ENCODE data around the gene ROR2.

ROR2 gene

GRCh38 chr9:91770229-91770628, 179.8 kb downstream of the ROR2 start:
- Histone ChIP-seq H3K79me2 (ENCODE audit: insufficient read depth, low read depth) (no peaks in the 10 kb centered on the region), H3K4me2 (no peak overlapping the region), H3K36me3 (ENCODE audit: insufficient read depth) (no peaks in the 10 kb centered on the region), H3K27me3 (ENCODE audit: insufficient read depth, low read depth) (no peaks in the 10 kb centered on the region), H4K20me1 (ENCODE audit: insufficient read depth) (no peaks in the 10 kb centered on the region), H3K4me1 (ENCODE audit: low read depth, poor library complexity, severe bottlenecking) (peaks cover under 1% of the 10 kb centered on the region), H2AFZ (ENCODE audit: low read depth) (no peak overlapping the region), H3K9ac (no peak overlapping the region), H3K4me3 (IDR thresholded peaks at IDR 0.05; ENCODE audit: insufficient read depth, low read depth, low read length) (no peak overlapping the region), H3K27ac (no peak overlapping the region)
- no peak for TF ChIP-seq CTCF (conservative IDR thresholded peaks at IDR 0.05; ENCODE audit: low read depth, low read length)

DNA sequence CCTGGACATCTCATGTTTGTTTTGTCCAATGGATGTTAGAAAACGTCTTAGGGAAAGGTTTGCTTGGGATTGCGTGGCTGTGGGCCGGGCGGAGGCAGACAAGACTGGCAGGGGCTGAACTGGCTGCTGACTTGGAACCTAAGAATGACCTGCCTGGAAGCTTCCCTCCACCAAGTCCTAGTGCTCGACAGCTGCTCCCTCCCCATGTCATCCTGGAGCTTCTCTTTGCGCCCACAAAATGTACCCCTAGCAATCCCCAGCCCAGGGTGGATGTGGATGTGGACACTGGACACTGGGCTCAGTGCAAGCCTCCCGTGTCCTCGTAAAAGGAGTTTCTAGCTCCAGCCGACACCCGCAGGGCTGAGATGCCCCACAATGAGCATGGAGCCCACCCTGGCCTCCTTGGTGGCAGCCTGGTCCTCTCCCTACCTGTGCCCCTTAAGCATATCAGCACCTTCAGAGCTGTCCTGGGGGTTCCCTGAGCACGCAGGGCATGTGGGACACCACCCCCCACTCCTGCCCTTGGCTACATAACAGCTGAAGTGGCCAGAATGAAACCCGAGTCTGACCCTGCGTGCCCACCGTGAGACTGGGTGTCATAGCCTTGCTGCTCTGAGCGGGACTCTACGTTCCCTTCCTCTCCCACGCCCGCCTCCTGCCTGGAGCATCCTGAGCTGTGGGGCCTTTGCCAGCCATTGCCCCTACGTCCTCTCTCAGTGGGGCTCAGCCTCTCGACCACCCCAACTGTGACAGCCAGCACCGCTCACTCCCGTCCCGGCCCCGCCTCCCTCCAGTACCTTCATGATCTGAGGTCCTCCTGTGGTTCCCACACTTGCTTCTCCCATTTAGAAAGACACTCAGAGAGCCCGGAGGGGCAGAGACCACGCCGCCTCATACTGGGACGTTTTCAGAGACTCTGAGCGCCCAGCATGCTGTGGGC, 180.8 kb downstream of the ROR2 start:
- H3K79me2 ChIP-seq (ENCODE audit: insufficient read depth, low read depth): no peaks in the 10 kb centered on the region
- H2AFZ ChIP-seq (ENCODE audit: low read depth): no peak overlapping the region
- H3K4me2 ChIP-seq: no peak overlapping the region
- no peaks in the 10 kb centered on the region for H3K4me1 ChIP-seq (ENCODE audit: low read depth, poor library complexity, severe bottlenecking)
- H4K20me1 ChIP-seq (ENCODE audit: insufficient read depth): no peaks in the 10 kb centered on the region
- TF ChIP-seq CTCF (conservative IDR thresholded peaks at IDR 0.05; ENCODE audit: low read depth, low read length): no peak
- no peak overlapping the region for H3K4me3 ChIP-seq (IDR thresholded peaks at IDR 0.05; ENCODE audit: insufficient read depth, low read depth, low read length)
- no peak overlapping the region for H3K27ac ChIP-seq
- H3K9ac ChIP-seq: no peak overlapping the region
- H3K27me3 ChIP-seq (ENCODE audit: insufficient read depth, low read depth): no peaks in the 10 kb centered on the region
- no peaks in the 10 kb centered on the region for H3K36me3 ChIP-seq (ENCODE audit: insufficient read depth)

GRCh38 chr9:91768507-91768906, 181.5 kb downstream of the ROR2 start:
- Histone ChIP-seq H4K20me1 (ENCODE audit: insufficient read depth) (no peaks in the 10 kb centered on the region), H3K4me1 (ENCODE audit: low read depth, poor library complexity, severe bottlenecking) (no peaks in the 10 kb centered on the region), H3K79me2 (ENCODE audit: insufficient read depth, low read depth) (no peaks in the 10 kb centered on the region), H3K4me2 (no peak overlapping the region), H2AFZ (ENCODE audit: low read depth) (no peak overlapping the region), H3K9ac (no peak overlapping the region), H3K27me3 (ENCODE audit: insufficient read depth, low read depth) (no peaks in the 10 kb centered on the region), H3K4me3 (IDR thresholded peaks at IDR 0.05; ENCODE audit: insufficient read depth, low read depth, low read length) (no peak overlapping the region), H3K27ac (no peak overlapping the region), H3K36me3 (ENCODE audit: insufficient read depth) (no peaks in the 10 kb centered on the region)
- no peak for TF ChIP-seq CTCF (conservative IDR thresholded peaks at IDR 0.05; ENCODE audit: low read depth, low read length)

DNA sequence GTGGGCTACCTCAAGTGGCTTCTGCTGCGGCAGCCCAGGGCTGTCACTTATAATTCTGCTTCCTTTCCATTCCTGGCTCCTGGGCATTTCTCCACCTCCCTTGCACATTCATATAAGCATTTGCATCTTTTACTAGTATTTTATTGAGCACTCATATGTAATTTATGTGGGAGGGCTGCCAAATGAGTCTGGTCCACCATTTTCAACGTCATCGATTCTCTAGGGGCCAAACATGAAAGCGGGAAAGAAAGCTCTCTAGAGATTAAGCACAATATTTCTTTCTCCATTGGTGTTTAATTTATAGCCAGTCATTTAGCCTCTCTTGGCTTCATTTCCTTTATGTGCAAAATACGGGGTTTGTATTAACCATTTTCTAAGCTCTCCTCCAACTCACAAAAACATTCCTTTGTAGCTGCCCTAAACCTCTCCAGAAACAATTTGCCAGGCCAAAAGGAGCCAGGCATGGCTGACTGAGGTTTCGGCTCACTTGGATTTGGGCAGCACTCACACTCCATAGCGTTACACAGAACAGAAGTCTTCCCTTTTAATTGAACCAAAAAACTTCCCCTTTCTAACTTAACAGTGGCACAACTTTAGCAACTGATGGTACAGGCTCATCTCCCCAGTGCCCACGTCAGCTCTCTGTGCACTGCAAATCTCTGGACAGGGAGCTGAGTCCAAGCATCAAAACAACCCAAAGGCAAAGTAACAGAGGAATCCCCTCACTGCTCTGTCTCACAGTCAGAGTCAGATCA, 183.5 kb downstream of the ROR2 start:
- Histone ChIP-seq H2AFZ (ENCODE audit: low read depth) (no peak overlapping the region), H3K9ac (no peak overlapping the region), H3K36me3 (ENCODE audit: insufficient read depth) (no peaks in the 10 kb centered on the region), H4K20me1 (ENCODE audit: insufficient read depth) (no peaks in the 10 kb centered on the region), H3K79me2 (ENCODE audit: insufficient read depth, low read depth) (no peaks in the 10 kb centered on the region), H3K4me3 (IDR thresholded peaks at IDR 0.05; ENCODE audit: insufficient read depth, low read depth, low read length) (no peak overlapping the region), H3K4me1 (ENCODE audit: low read depth, poor library complexity, severe bottlenecking) (no peaks in the 10 kb centered on the region), H3K27ac (no peak overlapping the region), H3K4me2 (no peak overlapping the region), H3K27me3 (ENCODE audit: insufficient read depth, low read depth) (no peaks in the 10 kb centered on the region)
- TF ChIP-seq CTCF (conservative IDR thresholded peaks at IDR 0.05; ENCODE audit: low read depth, low read length): no peak

All from KMS-11 (cell line).